Muscle of leg (tissue), 11 donors: ENCODE data around the gene EVC. TPM values are rescaled to one million over a fixed set of nuclear protein-coding genes. Genes with fewer than 3 reads are reported as not detected.

Experiments used
- DNase-seq: peaks from one replicate; pipeline ENCODE4 v3.0.0; 2013
- H3K27ac ChIP-seq: one replicate; pipeline ENCODE4 v1.5.1; 2013; ENCODE audit warnings: mild to moderate bottlenecking, low read length, control low read depth
- H3K27me3 ChIP-seq: one replicate; pipeline ENCODE4 v1.6.1; 2013; ENCODE audit warnings: low read length; ENCODE audit not compliant: control insufficient read depth, insufficient read depth
- H3K36me3 ChIP-seq: one replicate; pipeline ENCODE4 v1.6.1; 2013; ENCODE audit warnings: low read length; ENCODE audit not compliant: control insufficient read depth, insufficient read depth
- H3K4me1 ChIP-seq: one replicate; pipeline ENCODE4 v1.6.1; 2013; ENCODE audit warnings: low read length; ENCODE audit not compliant: control insufficient read depth, insufficient read depth
- H3K4me3 ChIP-seq: one replicate; pipeline ENCODE4 v1.5.1; 2013; ENCODE audit warnings: low read length, control low read depth
- H3K9me3 ChIP-seq: replicated peaks from 2 replicates; pipeline ENCODE4 v1.6.1; 2013; ENCODE audit warnings: low read depth, low read length; ENCODE audit not compliant: control insufficient read depth
- WGBS: methylation state at CpG from one replicate; pipeline ENCODE4 v1.1.5; 2013; ENCODE audit warnings: missing lambda C conversion rate; ENCODE audit not compliant: insufficient coverage; 5-methylcytosine and 5-hydroxymethylcytosine counted together
- polyA plus RNA-seq, 8 donors: library from polyadenylated mRNA; unstranded; fragments of 120-200 nt; gene quantifications; one replicate each; pipeline versions ENCODE4 v1.2.1 to v1.2.3, GENCODE V29; 2013; ENCODE audit warnings: inconsistent platforms in 1 of 8, low replicate concordance in 1 of 8; ENCODE audit not compliant: insufficient read length in 8 of 8, insufficient read depth in 1 of 8
- total RNA-seq: library from RNA; stranded (reverse); fragments of 120-200 nt; gene quantifications from one replicate; pipeline ENCODE4 v1.2.4, GENCODE V29; 2013

EVC gene
- total and polyA plus RNA-seq, 9 donors: 12.2 to 24.3 (median 18.6) TPM

DNA sequence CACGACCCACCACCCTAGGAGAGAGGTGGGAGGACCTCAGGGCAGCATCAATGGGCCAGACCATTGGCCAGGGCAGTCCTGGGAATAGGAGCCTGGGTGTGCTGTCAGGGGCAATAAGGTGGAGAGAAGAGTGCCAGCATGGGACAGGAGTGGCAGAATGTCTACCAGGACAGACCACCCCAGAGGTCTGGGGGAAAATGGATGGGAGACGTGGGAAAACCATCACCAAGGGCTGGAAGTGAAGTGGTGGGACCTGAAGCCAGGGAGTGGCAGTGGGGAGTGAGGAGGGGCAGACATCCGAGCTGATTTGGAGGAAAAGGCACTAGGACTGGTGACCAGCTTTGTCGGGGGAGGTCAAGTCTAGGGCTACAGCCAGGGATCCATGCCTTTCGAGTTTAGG is 3.6 kb upstream of the EVC start:
- H3K27me3 ChIP-seq: peaks cover 13% of the 10 kb centered on the region

DNA sequence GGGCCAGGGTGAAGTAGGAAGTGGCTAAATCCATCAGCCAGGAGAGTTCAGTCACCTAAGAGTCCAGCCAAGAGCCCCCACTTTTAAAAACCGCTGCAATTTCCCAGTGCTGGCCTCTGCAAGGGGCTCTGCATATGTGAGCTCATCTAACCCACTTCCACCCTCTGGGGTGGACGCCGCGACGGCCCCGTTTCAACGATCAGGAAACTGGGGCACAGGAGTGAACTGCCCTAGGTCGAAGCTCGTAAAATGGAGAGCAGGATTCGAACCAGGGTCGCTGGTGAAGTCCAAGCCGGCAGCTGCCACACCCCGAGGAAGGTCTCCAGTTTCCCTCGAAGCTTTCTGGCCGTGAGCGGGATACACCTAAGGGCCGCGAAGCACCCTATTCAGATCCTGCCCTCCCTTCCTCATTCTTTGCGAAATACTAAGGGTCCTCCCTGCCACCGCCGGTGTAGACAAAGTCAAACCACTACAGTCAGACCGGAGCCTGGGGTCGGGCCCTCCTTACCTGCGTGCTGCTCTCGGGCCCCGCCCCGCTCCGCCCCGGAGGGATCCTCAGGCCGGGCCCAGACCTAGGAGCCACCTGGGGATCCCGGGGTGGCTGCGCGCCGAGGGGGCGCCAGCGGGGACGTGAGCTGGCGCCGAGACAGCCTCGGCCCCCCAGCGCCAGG is 3.1 kb upstream of the EVC start:
- peak; percentile 25 for DNase-seq
- peaks cover 7% of the 10 kb centered on the region for H3K36me3 ChIP-seq
- H3K4me1 ChIP-seq: peaks cover 47% of the 10 kb centered on the region
- peak overlapping the region; percentile 71 for H3K4me3 ChIP-seq
- peak overlapping the region; percentile 88 for H3K27ac ChIP-seq
- 0% methylated on average over 39 of the region's 41 CpGs for WGBS
- H3K9me3 ChIP-seq: no peaks in the 10 kb centered on the region
- H3K27me3 ChIP-seq: peaks cover 13% of the 10 kb centered on the region

More for the DNA sequence above, 3.6 kb upstream of the EVC start:
- no peak for DNase-seq
- Histone ChIP-seq H3K4me3 (peak overlapping the region; percentile 71), H3K27ac (no peak overlapping the region), H3K36me3 (peaks cover 11% of the 10 kb centered on the region), H3K9me3 (no peaks in the 10 kb centered on the region), H3K4me1 (peaks cover 46% of the 10 kb centered on the region)
- 60% methylated on average over 4 of the region's 5 CpGs for WGBS

DNA sequence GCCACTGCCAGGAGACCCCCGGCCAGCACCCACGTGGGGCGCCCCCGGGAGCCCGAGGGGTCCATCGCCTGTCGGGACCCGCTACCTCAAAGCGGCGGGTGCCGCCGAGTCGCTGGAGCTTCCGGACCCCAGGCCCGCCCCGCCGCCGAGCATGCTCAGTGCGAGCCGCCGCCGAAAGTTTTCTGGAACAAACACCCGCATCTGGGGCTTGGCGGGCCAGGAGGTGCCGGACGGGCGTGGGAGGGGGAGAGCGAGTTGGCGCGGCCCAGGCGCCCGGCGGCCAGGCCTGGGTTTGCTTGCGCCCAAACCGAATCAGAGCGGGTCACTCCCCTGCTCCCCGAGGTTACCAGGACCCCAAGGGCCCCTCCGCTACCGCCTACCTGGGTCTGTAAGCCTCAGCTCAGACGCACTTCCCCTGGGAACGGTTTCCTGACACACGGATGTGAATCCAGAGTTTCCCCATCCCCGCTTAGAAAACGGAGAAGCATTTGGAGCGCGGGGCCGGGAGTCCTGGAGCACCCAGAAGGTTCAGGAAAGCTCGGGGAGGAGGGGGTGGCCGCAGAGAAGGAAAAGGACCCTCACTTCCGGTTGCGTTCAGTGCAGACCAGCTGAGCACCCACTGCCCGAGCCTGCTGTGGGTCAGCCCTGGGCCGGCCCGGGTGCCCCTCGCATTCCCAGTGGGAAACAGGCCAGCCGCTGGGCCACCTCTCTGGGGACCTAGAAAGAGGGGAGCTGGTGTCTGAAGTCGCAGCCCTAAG is 2.4 kb upstream of the EVC start, which contains the start of gene EVC2:
EVC2 (minus strand) TSS at position 111 of the 758 bp plus-strand sequence; CDS start at position 65, 46 bp downstream.
- DNase-seq: peak; percentile 89
- peaks cover 47% of the 10 kb centered on the region for H3K4me1 ChIP-seq
- 2% methylated on average over 55 of the region's 57 CpGs for WGBS

DNA sequence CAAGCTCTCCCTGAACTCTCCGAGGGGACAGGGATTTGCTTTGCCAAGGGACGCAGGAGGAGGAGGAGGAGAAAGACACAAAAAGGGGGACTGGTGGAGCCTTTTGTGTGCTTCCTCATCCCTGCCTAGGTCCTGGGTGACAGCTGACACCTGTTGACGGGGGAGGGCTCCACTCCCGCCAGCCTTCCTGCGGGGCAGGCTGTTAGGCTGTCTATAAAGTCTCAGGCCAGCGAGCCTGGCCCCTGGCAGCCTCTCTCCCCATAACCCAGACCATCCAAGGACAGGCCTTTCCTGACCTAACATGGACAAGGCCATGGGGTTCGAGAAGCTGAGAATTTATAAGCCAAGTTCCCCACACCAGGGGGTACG is 1.8 kb upstream of the EVC start:
- Histone ChIP-seq H3K27ac (peak overlapping the region; percentile 88), H3K9me3 (no peaks in the 10 kb centered on the region), H3K36me3 (peaks cover 4% of the 10 kb centered on the region), H3K27me3 (peaks cover 13% of the 10 kb centered on the region), H3K4me1 (peaks cover 47% of the 10 kb centered on the region), H3K4me3 (no peak overlapping the region)
- peak; percentile 67 for DNase-seq
- 52% methylated on average over 5 of the region's 8 CpGs for WGBS

More for the DNA sequence above, 2.4 kb upstream of the EVC start, which contains the start of gene EVC2:
- Histone ChIP-seq H3K27me3 (peaks cover 13% of the 10 kb centered on the region), H3K27ac (peak within 1 kb of the TSS; percentile 88), H3K36me3 (peaks cover 7% of the 10 kb centered on the region), H3K4me3 (peak within 1 kb of the TSS; percentile 71), H3K9me3 (no peaks in the 10 kb centered on the region)

DNA sequence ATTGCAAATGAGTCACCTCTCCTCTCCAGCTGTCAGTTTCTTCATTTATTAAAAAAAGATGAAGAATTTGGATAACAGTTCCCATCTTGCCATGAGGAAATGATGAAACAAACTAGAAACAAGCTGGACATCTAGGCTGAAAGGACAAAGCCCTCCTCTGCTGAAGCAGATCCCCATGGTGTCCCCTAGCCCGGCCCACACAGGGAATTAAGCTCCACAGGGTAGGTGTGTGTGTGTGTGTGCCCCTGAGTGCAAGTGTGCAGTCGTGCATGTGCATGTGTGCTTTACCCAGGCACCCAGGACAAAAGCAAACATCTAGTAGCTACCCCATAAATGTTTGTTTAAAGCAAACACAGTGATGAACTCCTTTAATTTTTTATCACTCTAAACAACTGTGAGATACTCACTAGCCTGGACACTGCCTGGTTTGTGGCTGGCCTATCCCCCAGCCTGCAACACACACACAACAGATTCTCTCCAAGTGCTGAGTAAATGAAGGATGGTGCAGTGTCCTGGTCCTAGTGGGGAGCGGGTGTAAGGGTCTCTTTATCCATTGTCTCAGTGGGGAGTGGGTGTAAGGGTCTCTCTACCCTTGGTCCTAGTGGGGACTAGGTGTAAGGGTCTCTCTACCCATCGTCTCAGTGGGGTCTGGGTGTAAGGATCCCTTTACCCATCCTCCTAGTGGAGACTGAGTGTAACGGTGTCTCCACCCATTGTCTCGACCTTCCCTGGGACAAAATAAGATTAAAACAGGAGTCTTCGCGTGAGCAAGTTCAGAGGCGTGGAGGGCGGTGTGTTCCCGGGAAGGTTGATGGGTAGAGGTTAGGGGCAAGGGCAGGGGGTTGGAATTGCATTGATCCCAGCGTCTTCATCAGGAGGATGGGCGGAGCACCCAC is 688 bp upstream of the EVC start:
- Histone ChIP-seq H3K4me3 (peak overlapping the region; percentile 35), H3K9me3 (peaks cover 9% of the 10 kb centered on the region), H3K27me3 (peaks cover 13% of the 10 kb centered on the region), H3K4me1 (peaks cover 47% of the 10 kb centered on the region), H3K27ac (peak overlapping the region; percentile 73), H3K36me3 (no peaks in the 10 kb centered on the region)
- peak; percentile 23 for DNase-seq
- 0% methylated on average over 6 of the region's 13 CpGs for WGBS

DNA sequence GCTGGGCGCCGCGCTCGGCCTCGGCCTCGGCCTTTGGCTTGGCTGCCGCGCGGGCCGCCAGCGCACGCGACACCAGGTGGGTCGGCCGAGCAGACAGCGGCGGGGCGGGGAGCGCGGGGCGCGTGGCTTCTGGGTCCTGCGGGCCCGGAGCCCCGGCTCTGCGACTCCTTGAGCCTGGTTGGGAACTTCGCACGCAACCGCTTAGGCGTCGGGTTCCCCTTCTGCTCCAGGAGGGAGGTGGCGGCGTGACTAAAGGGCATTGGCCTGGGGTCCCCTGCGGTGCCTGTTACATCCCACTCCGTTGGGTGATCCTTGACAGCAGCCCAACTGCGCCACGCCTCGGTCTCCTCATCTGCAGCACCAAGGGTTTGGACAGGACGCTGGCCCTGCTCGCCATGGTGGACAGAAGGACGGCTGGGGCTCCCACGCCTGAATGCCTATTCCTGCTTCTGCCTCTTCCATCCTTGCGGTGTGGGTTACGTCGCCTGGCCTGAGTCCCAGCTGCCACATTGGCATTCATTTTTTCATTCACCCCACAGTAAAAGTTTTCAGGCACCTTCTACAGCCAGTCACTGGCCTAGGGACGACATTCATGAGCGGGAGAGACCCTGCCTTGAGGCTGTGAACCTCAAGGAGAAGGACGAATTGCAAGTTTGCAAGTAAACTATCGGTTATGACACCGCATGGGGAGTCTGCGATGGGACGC is 631 bp downstream of the EVC start:
- H3K9me3 ChIP-seq: peaks cover 10% of the 10 kb centered on the region
- H3K4me3 ChIP-seq: peak overlapping the region; percentile 59
- 8% methylated on average over 52 of the region's 52 CpGs for WGBS
- peaks cover 10% of the 10 kb centered on the region for H3K27me3 ChIP-seq
- peak; percentile 49 for DNase-seq
- H3K4me1 ChIP-seq: peaks cover 44% of the 10 kb centered on the region
- H3K36me3 ChIP-seq: no peaks in the 10 kb centered on the region
- peak overlapping the region; percentile 20 for H3K27ac ChIP-seq

DNA sequence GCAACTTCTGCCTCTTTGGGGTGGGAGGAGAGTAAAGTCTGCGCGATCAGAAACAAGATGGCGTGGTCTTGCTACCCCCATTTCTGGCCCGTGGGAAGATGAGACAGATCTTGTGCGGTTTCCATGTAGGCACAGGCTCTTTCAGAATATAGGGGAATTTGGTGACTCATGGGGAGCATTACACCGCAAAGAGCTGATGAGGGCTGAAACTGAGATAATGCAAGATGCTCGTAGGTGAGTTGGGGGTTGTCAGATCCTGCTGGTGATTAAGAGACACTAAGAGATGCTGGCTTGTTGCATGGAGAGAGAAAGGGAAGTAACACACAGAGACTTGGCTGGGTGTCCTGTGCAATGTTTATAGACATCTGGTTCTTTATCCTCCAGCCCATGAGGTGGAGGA is 1.5 kb downstream of the EVC start:
- Histone ChIP-seq H3K27me3 (peaks cover 5% of the 10 kb centered on the region), H3K36me3 (no peaks in the 10 kb centered on the region), H3K9me3 (peaks cover 10% of the 10 kb centered on the region), H3K4me1 (peaks cover 35% of the 10 kb centered on the region), H3K4me3 (no peak overlapping the region), H3K27ac (no peak overlapping the region)
- no peak for DNase-seq
- 93% methylated on average over 7 of the region's 7 CpGs for WGBS

DNA sequence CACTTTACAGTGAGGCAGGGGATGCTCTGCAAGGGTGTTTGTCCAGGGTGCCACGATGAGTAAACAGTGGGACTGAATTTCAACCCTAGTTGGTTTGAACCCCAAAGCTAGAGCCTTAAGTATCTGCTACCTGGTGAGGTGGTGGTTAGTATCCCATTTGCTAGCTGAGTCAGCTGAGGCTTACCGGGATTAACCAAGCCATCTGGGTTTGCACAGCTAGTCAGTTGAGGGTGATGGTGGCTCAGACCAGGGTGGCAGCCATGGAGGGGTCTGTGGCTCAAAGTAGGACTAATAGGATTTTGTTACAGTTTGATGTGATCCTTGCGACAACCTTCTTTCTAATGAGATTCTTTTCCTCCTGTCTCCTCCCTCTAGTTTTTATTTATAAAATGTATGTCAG is 1.9 kb downstream of the EVC start:
- no peaks in the 10 kb centered on the region for H3K36me3 ChIP-seq
- no peak overlapping the region for H3K27ac ChIP-seq
- 100% methylated on average over 1 of the region's 3 CpGs for WGBS
- H3K4me3 ChIP-seq: no peak overlapping the region
- H3K9me3 ChIP-seq: peaks cover 10% of the 10 kb centered on the region
- no peak for DNase-seq
- peaks cover 3% of the 10 kb centered on the region for H3K27me3 ChIP-seq
- H3K4me1 ChIP-seq: peaks cover 31% of the 10 kb centered on the region

DNA sequence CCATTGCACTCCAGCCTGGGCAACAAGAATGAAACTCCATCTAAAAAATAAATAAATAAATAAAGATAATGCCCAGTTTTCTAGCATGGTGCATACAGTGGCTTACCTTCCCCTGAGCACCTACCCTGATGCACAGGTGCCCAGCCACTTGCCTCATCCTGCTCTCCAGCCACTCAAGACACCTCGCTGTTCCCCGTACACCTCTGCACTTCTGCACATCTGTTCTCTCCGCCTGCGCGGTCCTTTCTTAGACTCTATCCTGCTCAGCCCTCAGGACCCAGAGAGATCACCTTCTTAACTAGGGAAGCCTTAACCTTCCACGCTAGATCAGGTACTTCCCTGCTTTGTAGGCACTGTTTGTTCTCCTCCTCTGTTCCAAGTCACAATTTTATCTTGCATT is 2.9 kb downstream of the EVC start:
- Histone ChIP-seq H3K27ac (no peak overlapping the region), H3K36me3 (no peaks in the 10 kb centered on the region), H3K4me3 (no peak overlapping the region), H3K9me3 (peaks cover 10% of the 10 kb centered on the region), H3K4me1 (peaks cover 27% of the 10 kb centered on the region), H3K27me3 (peaks cover 3% of the 10 kb centered on the region)
- no peak for DNase-seq
- WGBS: 98% methylated on average over 5 of the region's 6 CpGs
